Mucosa of gallbladder (tissue), 1 donor: ENCODE results near the gene LRRTM4. TPM values are rescaled to one million over a fixed set of nuclear protein-coding genes. Genes with fewer than 3 reads are reported as not detected.

ENCODE experiments used
- DNase-seq: peaks from one replicate; pipeline ENCODE4 v3.0.0-alpha.2; 2020; ENCODE audit warnings: low spot score
- total RNA-seq: library from RNA; stranded (reverse); gene quantifications from one replicate; pipeline ENCODE4 v1.2.1, GENCODE V29; 2021
- donor health status: DM: no; HTN: no; CAD: no.

The LRRTM4 gene
- total RNA-seq, 1 donor from 2014 or later, result 0.23 TPM

DNA sequence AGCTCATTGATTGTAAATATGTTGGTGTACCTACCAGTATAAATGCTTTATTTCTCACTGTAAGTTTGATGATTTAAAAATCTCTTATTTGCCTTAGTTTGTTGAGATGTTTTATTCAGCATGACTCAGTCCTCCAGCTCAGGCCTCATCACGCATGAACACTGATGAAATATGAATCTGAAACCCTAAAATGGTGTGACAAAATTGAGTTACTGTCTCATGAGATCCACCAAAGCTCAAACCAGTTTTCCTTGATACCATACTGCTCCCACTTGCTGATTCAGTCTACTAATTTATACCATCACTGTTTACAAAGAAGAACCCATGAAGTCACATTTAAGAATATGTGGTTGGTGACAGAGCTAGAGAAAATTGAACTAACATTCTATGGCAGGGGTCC lies 524.9 kb downstream of the LRRTM4 start:
- no peak for DNase-seq

DNA sequence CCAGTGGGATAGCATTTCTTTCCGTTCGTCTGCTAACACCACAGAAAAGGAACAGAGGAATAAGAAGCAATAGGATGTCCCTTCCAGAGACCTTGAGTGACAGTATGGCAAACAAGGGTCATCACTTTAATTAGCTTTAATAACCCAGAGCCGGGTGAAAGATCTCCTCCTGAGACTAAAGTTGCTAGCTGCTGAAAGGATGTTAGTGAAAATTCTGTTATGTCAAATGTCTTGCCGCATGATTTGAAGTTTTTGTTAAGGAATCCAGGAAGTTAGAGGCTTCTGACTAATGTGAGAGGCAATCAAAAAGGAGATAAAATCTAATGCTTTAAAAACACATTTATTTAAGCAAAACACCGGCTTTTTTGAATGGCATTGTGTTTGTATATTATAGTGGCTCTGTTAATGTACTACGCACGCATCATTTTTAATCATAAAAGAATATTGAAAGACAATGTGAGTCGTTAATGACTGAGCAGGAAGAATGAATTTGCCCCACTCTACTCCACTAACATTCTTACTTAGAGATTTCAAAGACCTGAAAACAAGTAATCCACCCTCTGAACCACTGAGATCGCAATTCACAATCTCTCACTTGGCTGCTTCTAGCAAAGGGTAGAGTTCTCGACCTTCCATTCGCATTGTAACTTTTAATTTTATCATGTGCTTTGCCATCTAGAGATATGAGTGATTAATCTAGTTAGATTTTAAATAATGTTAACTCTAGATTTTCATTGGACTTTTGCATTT lies 536.6 kb downstream of the LRRTM4 start:
- DNase-seq, result no peak

DNA sequence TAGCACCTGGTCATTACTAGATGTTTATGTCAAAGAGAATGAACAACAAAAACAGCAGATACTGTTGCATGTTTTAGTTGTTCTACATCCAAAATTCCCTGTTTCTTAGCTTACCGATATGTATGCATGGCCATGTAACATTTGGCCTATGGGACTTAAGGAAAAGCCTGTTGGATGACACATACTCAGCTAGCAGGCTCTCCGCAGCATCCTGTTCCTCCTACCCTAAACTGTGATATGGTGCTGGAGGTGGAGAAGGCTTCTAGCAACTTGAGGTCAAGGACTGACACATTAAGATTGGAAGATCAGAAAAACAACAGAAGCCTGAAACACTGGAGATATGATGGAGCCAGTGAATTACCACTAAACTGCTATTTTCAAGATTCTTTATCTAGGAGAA lies 537.8 kb downstream of the LRRTM4 start:
- no peak for DNase-seq

DNA sequence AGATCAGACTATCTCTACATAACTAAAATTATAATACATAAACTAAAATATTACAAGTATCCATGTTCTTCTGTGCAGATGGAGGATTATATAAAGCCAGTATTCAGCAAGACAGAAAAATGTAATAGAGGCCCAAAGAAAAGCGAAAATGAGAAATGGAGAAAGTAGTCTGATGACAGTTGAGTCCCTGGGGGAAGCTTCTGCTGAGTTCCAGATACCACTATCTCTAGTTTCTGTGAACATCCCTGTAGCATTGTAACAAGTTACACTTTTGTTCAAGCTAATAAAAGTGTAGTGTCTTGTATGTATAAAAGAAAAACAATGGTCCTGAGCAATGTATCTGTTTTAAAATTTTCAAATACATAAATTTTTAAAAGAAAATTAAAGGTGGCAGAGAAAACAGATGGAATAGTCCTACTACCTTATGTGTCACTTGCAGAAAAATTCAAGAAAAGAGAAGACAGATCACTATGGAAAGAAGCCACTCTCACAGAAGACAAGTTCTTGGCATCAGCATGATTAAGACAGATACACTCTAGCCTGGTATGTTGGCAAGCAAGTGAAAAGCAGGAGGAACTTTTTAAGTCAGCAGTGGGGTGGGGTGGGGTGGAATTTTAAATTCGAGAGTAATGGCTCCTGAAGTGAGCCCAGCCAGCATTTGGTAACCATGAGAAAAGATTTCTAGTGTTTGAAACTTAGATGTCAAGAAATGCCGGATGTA lies 541.9 kb downstream of the LRRTM4 start:
- DNase-seq, result no peak

DNA sequence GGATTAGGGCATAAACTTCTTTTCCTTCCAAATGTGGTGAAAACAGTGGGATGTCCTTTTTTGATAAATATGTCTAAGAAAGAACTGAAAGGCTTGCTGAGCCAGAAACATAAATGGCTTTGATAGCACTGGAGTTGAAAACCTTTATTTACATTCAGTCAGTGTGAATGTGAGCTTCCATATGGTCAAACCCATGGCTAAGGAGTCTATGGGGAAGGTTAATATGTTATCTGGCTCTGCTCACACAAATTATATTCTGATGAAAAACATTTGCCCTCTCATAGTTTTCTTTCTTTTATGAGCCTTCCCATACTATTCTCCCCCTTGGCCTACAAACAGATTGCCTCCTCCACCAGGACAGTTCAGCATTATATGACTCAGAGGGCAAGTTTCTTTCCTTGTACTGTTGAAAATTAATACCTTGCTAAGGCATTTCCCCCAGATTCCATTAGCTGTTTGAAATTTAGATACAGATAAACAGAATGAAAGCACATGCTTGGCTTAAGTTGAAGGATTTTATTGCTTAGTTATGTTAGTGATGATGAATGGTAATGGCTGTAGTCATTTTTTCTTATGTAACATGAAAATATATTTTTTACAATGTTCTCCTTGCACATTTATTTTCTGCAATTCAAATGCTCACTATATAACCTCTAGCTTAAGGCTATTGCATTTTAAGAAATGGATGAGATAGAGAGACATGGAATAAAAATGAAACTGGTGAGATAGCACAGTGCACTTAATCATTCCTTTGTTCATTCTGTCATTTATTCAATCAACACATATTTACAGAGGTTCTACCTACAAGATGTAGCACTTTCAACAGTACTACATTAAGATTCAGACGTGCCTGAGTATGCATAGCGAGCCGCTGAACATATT lies 544.1 kb downstream of the LRRTM4 start:
- no peak for DNase-seq

DNA sequence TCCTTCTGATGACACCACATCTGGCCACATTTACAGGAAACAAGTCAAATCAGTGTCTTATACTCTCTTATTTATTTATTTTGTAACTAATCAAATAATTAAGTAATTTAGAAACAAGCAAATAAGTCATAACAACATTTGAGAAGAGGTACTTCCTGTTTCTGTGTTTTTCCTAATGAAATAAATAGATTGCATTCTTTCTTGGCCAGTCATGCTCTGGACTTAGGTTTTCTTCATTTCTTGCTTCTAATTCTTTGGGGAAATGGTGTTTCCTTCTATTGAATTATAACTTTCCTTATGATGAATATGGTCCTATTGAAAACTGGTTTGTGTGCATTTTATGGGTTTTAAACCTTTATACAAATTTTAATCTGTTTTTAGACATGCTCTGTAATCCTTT lies 546.4 kb downstream of the LRRTM4 start:
- DNase-seq, result no peak

DNA sequence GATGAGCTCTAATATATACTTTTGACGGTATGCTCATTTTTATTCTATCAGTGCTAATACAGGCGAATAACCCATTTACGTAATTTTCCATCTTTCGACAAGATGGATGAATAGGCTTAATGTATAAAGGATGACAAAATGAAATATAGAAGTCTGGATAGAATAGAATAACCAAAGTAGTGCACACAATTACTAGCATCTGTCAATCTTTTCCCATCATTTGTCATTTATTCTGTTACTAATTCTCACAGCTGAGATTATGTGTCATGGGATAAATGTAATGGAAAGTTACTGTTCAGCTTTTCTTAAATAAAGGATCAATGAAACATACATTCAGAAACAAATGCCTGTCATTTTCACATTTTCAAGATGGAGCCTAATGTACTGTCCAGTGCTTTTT lies 548.6 kb downstream of the LRRTM4 start:
- no peak for DNase-seq

DNA sequence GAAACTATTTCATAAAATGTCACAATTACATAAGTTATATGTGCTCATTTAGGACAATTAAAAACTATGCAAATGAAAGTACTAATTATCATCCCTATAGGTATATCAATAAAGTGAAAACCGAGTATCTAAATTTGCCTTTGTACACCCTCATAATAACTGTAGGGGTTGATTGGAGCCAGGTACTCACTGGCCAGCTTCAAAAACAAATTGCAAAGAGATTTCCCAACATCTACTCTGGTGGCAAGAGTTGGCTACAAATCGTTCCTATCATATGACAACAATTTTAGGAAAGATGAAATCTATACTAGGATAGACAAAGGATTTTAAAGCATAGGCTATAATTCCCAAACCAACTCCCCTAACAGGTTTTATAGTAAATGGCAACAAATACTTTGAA lies 556.4 kb downstream of the LRRTM4 start:
- no peak for DNase-seq

DNA sequence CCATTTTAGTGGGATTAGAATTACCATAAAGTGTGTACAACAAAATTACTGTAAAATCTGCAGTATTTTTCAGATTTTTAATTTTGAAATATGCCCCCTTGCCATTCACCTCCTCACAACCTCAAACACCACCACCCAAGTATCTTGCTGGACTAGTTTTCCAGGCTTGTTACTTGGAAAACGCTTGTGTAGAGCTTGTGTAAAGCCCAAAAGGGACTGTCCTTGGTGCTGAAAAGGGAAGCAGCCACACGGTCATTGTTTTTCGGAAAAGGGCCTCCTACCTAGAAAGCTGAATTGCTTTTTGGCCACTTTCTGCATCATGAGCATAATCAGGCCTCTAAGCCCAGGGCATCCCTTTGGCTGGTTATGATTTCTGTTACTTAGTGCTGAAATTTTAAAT lies 563.4 kb downstream of the LRRTM4 start:
- no peak for DNase-seq

DNA sequence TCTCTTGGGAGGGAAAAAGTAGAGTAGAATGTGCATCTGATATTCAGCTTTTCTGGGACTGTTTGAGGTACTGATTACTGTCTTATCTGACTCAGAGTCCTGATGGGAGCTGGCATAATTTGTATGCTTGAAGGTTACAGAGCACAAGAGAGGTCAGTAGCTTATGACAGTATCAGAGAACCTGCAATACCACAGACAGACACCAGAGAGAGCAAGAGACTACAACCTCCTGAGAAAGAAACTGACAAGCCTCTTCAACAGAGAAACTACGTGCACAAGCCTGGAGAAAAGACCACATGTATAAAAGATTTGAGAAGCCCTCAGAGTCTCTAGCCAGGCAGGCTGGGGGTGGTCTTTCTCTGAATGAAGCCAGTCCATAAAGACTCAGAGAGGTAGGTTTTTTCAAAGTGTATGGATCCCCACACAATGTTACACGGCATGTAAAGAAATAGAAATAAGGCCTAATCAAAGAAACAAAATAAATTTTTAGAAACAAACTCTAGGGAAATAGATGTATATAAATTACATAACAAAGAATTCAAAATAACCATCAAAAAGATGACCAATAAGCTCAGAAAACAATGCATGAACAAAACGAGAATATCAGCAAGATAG lies 568.3 kb downstream of the LRRTM4 start:
- peak; percentile 52 for DNase-seq

DNA sequence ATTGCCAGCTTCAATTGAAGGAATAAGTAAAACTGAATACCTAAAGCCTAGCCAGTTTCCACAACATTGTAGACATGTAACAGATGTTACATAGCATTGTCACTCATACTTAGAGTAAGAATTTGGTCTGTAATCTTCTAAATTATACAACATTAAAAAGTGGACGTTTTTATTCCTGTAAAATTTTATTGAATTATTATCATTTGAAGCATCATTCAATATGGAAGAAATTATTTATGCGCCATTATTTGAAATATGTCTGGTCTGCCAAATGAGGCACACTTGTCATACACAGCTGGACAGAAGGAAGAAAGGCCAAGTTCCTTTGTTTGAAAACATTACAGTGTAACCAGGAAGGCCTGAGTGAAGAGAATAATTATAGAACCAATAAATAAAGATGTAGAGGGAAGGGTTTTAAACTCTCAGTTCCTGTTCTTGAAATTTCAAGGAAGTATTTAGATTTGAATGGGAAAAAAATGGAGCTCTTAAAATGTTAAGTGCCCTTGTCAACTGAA lies 575.5 kb downstream of the LRRTM4 start:
- no peak for DNase-seq

DNA sequence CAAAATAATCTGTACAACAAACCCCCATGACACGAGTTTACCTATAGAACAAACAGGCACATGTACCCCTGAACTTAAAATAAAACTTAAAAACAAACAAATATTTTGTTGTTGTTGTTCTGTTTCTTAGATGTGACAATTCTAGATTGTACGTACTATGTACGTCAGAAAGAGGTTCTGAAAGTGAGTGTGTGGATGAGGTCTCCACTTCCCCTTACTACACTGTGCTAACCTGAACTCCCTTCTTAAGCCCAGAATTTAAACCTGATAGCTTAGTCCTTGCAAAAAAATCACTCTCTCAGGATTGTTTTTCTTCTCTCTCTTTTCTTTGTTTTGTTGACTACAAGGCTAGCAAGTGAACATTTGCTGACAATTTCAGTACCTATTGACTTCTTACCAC lies 581.6 kb downstream of the LRRTM4 start:
- DNase-seq, result no peak

DNA sequence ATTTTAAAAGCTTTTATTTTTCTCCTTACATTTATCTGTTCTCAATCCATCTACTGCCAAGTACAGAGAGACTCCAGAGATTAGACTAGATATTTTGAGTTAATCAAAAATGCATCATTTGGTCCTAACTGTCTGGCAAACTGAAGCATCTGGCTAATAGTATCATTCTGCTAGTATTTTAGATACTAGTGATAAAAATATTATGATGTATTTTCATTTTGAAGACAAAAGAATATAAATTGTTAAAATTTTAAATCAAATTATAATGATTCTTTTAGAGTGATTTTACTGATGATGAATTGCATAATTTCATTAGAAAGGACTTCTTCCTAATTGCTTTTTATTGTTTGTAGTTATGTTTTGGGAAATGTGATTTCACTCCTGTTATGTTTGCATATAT lies 584.0 kb downstream of the LRRTM4 start:
- DNase-seq, result no peak

DNA sequence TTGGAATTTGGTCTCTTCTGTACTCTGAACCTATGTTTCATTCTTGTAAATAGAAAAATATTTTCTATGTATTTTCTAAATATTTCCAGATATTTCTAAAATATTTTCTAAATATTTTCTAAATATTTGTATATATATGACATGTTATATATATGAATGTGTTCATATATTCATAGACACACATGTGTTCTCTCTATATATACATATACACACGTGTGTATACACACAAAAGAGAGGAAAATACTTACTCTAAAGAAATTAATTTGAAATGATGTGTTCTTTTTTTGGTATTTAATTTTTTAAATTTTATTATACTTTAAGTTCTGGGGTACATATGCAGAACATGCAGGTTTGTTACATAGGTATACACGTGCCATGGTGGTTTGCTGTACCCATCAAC lies 589.6 kb downstream of the LRRTM4 start:
- DNase-seq, result no peak

DNA sequence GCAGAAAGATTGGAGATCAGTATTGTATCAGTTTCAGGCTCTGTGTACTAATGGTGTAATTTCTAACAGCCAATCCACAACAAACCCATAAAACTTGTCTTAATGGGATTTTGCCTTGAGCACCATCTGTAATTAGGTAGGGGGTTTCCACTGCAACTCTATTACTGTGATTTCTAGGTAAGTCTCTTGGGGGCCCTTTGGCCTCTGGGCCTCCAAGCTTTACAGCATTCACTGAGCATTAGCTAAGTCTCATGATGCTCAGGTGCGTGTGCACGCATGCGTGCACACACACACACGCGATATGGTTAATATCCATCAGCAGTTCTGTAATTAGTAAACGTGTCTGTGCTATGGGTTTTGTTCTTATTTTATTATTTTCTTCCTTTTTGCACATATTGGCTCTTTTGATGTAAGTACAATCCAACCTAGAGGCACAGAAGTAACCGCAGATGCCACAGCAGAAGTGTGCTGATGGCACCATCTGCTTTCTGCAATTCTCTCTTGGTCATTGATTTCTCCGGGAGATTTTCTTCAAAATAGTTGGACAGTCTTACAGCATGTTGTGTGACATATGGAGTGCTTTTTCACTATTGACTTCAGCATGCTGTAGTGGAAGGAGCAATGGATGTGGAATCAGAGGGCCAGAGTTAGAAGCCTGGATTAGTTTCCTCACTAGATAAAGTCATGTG lies 592.0 kb downstream of the LRRTM4 start:
- DNase-seq, result no peak

DNA sequence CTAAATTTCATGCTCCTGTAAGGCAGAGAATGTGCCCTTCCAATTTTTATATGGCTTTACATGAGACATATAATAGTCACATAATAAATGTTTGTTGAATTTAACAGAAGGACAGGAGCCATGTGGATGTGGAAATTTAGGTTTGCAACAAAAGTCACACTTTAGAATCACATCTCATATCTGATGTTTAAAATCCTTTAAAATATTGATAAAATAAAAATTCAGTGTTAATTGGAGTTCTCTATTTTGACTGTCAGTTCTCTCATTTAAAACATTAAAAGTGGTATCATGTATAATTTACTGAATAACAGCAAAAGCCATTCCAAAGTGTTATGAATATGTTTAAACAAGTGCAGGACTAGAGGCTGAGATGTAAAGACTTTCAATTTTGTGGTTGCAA lies 594.1 kb downstream of the LRRTM4 start:
- DNase-seq, result no peak

DNA sequence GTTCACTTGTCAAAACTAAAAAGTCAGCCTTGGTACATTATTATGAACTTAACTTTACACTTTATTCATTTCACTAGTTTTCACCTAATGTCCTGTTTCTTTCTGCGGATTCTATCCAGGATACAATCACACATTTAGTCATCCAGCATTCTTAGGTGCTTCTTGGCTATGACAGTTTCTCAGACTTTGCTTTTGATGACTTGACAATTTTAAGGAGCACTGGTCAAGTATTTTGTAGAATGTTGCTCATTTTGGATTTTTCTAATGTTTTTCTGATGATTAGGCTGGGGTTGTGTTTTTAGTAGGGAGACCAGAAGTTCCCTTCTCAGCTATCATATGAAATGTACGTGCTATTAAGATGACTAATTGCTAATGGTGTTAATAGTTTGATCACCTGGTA lies 601.2 kb downstream of the LRRTM4 start:
- DNase-seq, result no peak

DNA sequence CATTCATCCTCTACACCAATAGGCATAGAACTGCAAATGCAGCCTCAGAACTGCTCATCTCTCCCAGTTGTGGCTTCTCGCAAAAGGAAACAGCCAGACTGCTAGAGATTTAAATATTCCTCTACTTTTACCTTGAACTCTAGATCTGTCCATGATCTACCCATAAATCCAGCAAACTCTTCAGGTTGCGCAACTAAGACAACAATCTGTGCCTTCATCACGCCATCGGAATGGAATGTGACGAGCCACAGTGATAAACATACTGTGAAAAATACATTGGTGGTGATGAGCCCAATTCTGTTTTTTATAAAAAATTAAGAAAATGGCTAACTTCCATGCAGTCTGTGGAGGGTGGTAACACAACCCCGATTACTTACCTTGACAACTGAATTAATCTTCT lies 626.7 kb downstream of the LRRTM4 start:
- no peak for DNase-seq

DNA sequence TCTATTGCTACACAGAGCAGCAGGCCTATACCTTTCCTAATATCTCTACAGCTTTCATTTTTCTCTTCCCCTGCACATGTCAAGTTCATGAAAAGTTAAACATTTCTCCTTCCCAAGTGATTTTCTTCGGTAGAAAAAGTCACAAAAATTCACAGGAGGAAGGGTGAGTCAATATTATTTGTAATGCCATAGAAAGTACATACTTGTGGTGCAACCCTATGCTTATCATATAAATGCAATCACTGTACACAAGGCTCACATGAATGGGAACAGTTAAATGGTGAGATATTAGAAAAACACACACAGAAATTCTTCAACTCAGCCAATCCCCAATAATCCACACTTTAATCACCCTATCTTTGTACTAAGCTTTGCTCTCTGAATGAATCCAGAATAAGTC lies 651.6 kb downstream of the LRRTM4 start:
- no peak for DNase-seq

DNA sequence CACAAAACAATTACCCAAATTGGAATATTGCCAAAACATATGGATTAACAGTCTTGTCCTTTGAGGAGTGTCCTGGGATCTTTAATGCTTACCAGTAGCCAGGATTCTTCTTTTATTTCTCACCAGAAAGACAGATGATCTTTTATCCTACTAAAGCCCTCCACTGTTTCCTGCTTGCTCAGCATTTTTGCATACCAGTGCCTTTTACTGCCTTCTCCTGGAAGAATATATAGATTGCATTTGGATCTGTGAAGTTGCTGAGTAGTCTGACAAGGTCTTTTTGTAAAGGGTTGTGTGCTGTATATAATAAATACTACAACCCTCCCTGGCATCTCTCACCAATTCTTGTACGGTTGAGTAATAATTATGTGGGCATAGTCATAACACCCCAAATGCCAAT lies 652.2 kb downstream of the LRRTM4 start:
- no peak for DNase-seq

DNA sequence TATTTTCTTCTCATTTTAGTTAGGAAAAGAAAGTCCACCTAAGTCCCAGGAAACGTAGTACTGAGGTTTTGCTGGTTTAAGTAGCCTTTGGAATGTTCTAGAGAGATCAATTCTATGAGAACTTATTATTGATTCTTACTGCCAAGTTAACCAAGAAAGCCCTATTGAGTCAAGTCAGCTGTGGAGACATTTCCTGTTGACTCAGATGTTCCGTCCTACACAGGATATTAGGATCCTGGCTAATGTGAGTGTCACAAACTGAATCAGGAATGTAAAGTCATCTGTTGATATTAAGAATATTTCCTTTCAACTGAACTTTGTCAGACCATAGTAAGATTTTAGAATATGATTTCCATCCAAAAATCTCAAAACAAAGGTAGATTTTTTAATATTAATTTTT lies 654.3 kb downstream of the LRRTM4 start:
- DNase-seq, result no peak
